SU-DHL-6 (cell line): ENCODE measurements around the gene PEX7.

Experiments
- EZH2phosphoT487 ChIP-seq: fragments of 200-600 bp; sonication (generic), shearing (Covaris generic); conservative IDR thresholded peaks from 2 replicates; pipeline ENCODE4 v1.6.1; 2018; ENCODE audit warnings: mild to moderate bottlenecking, antibody characterized with exemption, low read length, moderate library complexity, mixed read lengths
- TF ChIP-seq, protein P1 (sequence below): fragments of 200-600 bp; sonication (generic); IDR thresholded peaks from one replicate; pipeline ENCODE4 v1.5.1; 2017; ENCODE audit warnings: antibody characterized with exemption, mild to moderate bottlenecking, low read length, moderate library complexity; ENCODE audit not compliant: insufficient read depth, poor library complexity, severe bottlenecking

GRCh38 chr6:136786658-136787057, 35.7 kb upstream of the PEX7 start:
- TF ChIP-seq, protein P1, sequence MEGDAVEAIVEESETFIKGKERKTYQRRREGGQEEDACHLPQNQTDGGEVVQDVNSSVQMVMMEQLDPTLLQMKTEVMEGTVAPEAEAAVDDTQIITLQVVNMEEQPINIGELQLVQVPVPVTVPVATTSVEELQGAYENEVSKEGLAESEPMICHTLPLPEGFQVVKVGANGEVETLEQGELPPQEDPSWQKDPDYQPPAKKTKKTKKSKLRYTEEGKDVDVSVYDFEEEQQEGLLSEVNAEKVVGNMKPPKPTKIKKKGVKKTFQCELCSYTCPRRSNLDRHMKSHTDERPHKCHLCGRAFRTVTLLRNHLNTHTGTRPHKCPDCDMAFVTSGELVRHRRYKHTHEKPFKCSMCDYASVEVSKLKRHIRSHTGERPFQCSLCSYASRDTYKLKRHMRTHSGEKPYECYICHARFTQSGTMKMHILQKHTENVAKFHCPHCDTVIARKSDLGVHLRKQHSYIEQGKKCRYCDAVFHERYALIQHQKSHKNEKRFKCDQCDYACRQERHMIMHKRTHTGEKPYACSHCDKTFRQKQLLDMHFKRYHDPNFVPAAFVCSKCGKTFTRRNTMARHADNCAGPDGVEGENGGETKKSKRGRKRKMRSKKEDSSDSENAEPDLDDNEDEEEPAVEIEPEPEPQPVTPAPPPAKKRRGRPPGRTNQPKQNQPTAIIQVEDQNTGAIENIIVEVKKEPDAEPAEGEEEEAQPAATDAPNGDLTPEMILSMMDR: no peak
- TF ChIP-seq EZH2phosphoT487: no peak
